Activated gamma-delta T cell treated with anti-CD3 and anti-CD28 coated beads, Interleukin-2, amount 50 U/mL, for 16 hours (primary cell): ENCODE results near the gene NEGR1.

Experiments used
- DNase-seq: peaks from one replicate; pipeline ENCODE4 v3.0.0-alpha.2; 2020; ENCODE audit warnings: low read depth

Gene NEGR1

DNA sequence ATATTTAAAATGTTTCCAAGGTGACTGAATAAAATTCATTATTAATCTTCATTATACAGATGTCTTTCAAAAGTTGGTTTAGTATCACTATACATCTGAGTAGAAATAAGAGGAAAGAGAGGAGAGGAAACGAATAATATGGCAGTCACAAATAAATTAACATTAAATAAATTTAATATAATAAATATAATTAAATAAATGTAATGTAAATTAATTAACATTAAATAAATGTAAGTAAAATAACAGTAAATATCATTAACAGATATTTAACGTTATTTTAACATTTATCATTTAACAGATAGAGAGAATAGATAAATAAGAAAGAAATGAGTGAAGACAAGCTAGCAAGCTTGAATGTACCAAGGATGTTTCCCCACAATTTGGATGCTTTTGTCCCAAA lies 592.7 kb downstream of the NEGR1 start:
- no peak for DNase-seq

DNA sequence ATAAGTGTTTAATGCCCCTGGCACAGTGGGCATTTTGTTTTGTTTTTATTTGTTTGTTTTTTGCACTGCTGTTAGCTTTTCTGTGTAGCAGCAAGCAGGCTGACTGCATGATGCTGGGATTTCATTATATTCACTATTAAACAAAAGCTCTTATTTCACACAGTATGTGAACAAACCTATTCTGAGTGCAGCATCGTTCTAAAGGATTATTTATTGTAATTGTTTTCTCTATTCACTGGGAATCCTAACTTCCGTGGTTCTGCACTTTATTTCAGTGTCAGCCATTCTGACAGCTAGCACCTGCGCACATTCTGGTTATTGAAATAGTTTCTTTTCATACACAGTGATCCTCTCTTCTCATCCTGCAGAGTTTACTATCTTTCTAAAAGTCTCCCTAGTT lies 595.0 kb downstream of the NEGR1 start:
- DNase-seq, result no peak

DNA sequence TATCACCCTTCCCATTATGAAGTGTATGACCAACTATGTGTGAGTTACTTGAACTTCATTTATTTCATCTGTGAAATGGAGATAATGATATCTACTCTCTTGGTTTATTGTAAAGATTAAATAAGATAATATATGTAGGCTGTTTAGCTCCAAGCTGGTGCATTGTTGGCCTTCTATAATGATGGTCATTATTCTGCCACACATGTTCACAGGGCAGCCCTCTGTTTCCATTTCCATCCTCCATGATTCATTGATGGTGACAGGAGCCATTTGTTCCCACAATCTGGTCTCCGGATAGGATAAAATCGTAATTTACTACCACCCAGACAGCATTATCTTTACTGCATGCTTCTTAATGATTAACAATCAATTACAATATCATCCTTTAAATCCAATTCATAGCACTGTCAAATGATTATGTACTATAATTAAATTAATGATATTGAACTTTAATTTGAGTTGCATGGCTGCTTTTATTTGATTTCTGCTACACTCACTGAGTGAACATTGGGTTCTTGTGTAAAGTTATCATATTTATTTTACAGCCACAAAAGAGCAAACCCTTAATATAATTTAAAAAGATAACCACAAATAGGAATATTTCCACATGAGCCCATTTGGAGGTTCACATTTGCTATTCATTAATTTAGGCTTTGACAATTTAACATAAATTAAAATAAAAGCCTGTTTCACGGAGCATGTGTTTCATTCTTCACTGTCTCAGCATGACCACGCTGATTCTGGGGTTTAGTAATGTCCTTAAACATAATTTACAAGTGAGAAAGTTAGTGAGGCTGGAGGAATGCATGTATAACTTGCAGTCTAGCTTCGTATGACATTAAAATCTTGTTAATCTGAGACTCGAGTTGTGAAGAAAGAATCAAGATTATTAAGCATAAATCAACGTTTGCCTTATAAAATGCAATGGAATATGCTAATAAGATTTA lies 605.1 kb downstream of the NEGR1 start:
- DNase-seq, result no peak

DNA sequence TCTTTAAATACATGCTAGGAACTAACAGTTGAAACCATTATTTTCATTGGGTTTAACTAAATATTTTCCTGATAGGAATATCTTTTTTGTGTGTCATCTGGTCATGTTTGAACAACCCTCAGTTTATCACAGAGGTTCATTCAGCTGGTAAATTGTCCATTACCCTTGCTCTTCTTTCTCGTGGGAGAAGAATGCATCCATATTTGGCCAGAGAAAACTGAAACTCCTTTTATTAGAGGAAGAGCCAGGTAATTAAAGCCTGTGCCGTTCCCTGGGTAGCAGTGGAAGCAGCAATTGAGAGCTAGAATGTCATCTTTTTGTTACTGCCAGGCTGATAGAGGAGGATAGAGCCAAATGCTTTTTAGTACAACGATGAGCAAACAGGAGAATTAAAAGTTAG lies 614.3 kb downstream of the NEGR1 start:
- DNase-seq, result no peak

DNA sequence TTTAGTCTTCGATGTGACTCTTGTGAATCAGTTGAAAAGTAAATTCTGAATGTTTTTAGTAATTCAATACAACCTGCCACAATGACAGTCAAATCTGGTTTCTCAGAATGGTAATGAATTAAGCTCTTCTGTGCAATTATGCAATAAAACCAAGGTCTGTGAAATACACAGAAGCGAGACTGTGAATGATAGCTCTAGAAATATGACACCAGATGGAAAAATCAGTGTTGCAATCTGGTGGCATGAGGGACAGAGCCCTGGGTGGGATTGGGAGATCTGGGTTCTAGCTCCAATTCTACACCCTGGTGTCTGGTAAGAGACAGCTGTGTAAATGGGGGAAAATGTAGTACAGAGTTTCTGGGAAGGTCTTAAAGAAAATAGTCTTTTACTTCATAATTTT lies 615.1 kb downstream of the NEGR1 start:
- no peak for DNase-seq

DNA sequence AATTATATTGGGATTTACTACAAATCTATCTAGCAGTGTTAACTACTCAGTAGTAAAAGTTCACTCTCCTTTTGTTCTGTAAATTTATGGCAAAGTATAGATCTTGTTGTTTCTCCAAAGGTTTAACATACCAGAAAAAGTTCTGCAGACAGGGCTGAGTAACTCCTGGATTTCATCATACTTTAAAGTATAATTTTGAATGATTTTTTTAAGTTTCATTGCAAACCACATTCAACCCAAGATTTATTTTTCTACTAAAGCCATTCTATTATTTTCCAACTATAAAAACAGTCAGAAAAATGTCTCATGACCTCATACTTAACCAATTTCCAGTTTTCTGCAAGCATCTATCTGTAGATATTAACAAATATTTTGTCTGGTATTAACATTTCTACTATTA lies 615.7 kb downstream of the NEGR1 start:
- no peak for DNase-seq

DNA sequence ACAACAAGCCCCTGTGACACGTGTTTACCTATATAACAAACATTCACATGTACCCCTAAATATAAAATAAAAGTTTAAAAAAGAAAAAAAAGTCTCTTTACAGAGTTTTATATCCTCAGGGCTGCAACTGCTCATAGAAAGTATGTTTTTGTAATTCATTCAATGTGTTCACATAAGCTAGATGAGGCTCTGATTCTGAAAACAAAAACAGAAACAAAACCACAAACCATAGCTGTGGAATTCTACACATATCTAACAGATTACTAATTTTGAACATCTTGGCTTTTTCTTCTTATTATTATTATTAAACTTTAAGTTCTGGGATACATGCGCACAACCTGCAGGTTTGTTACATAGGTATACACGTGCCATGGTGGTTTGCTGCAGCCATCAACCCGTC lies 621.9 kb downstream of the NEGR1 start:
- DNase-seq, result no peak

DNA sequence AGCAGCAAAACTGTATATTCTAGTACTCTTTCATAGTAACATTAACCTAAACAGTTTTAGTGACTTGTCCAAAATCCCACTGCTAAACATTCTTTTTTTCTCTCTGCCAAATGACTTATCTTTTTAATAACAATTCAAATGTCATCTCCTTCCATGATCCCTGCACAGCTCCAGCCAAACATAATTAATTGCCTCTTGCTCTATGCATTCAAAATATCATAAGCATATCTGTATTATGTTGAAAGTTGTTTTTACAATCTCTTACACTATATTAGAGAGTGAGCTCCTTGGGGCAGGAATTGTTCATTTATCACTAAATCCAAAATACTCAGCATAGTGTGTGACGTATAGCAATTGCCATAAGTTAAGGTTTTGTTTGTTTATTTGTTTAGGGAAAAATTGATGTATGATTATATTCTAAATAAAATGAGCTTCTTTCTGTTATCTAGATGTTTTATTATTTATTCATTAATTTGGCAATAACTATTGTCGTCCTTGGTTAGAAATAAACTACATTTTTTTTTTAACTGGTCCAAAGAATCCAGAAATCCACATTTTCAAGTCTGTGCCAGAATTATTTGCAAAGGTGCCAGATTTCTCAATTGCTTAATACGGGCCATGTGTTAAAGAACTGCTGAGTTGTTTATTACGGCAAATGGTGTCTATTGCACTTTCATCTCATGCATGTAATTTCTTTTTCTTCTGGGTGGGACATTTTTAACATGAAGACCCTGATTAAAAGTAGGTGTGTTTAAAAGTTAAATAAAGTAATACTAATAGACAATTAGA lies 624.3 kb downstream of the NEGR1 start:
- no peak for DNase-seq

DNA sequence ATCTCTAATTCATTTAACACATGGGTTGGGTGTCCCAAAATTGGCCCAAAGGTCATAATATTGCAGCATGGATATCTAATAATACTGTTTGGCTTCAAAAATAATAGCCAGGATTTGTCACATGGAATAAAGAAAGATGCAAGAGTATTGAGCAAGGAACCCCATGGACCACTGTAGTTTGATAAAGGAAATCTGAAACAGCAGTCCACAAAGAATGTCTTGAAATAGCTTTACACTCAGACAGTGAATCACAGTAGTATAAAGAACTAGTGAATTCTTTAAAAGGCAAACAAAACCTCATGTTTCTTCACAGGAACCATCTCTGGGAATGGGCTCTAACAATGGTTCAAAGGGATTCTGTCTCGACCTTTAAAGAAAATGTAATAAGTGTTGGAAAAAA lies 625.4 kb downstream of the NEGR1 start:
- DNase-seq, result no peak

DNA sequence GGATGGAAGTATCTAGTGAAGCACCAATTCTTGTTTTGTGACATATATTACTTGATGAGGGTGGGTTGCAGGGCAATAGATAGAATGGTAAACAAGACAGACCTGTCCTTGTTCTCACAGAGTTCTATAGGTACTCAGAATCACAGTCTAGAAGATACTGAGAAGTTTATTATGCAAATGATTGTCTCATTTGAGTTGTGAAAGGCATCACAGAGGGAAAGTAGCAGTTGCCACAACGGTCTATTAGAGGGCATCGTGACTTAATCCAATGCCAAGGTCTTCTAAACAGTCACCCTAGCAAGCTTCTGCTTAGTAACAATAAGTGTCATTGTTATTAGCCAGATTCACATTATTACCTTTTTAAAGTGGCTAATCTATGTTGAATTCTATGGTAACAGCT lies 626.7 kb downstream of the NEGR1 start:
- no peak for DNase-seq

DNA sequence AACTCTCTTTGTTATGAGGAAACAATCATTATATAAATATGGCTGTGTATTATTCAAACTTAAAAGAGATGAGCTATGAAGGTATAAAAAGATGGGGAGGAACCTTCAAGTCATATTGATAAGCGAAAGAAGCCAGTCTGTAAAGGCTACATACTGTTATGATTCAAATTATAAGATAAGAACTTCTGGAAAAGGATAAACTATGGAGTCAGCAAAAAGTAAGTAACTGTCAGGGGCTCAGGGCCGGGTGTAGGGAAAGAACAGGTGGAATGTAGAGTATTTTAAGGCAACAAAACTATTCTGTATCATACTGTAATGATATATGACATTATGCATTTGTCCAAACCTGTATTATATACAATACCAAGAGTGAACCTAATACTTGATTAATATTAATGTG lies 628.4 kb downstream of the NEGR1 start:
- no peak for DNase-seq

DNA sequence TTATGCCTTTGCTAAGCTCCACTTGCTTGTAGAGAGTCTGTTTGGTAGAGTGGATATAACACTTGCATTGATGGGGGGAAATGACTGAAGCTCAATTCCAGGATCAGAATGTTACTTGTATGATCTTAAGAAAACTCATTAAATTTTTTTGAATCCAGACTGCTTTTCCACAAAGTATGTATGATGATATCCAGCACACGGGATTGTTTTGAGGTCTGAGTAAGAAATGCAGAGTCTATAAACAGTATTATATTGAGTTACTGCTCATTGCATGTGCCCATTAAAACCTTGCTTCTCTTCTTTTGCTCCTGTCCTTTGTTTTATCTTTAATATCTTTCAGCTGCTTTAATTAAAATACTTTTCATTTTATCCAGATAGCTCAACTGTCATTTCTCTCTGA lies 631.1 kb downstream of the NEGR1 start:
- DNase-seq, result no peak

DNA sequence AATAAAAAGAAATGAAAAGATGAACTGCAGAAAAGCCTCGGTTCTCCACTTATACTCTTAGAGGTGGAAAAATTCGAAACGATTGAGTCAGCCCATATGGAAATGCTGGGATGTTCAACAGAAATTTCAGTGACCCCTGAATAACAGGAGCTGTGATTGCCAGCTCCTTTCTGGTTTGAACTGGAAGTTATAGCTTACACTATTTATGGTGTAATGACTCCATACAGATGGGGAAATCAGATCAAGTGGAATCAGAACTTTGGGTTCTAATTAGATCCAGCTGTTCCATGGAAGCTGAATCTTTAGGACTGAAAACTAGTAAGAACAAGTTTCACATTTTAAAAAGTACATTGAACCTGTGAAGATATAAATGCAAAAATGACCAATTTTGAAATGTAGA lies 632.2 kb downstream of the NEGR1 start:
- no peak for DNase-seq

DNA sequence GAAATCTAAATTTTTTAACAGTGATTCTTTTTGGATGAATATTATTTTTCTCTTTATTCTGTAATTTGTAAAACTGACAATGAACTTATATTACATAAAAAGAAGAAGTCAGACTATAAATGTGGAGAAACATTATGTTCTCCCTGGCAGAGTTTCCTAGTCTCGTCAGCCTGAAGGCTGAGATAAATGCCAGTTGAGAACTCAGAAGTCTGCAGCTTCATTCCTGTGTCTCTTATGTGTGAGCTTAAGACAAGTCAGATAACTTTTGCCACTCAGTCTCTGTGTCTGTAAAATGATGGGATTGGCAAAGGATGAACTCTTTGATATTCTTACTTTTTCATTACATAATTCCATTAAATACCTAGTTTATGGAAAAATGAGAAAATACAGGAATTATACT lies 632.7 kb downstream of the NEGR1 start:
- DNase-seq, result no peak

DNA sequence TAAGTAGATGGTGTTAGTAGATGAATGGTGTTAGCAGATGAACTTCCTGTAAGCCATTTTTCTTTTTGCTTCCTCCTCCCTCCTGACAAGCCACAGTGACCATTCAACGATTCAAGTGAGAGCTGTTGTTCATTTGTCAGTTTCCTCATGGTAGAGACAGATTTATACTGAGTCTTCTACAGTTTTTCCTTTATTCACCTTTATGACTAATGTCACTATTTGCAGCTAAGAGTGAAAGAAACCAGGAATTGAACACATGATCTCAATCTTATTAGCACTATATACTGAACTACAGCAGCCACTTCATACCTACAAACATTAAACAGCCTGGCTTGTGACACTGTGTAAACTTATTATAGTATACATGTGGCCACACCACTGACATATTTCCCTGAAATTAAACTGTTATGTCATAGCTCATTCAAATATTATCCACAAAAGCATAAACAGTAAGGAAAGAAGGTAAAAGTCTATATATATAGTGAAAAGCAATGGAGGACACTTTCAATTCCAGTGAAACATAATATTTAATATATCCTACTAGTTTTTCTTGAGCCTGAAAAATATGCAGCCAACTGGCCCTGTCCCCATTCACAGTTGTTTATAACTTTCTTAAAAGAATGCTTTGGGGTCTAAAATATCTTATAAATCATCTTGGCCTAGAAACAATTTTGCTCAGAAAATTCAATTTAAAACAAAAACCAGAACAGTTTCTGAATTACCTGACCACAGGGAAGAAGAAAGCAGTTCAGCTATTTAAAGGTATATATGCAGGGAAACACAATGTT lies 634.6 kb downstream of the NEGR1 start:
- DNase-seq, result no peak

DNA sequence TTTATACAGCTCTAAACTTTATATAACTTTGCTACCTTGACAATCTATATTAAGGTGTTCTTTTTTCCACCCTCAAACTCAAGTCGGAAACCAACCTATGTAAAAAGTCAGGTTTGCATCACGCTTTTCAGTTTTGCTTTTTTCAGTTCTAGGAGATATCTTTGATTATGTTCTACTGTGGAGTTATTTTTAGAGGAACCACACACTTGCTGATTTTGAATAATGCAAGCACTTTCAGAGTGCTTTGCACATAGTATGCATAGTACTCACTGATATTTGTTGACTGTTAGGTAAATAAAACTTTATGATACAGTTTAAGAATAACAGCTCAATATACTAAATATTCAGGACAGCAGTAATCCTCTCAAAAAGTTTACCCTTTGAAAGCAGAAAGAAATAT lies 637.3 kb downstream of the NEGR1 start:
- DNase-seq, result no peak

DNA sequence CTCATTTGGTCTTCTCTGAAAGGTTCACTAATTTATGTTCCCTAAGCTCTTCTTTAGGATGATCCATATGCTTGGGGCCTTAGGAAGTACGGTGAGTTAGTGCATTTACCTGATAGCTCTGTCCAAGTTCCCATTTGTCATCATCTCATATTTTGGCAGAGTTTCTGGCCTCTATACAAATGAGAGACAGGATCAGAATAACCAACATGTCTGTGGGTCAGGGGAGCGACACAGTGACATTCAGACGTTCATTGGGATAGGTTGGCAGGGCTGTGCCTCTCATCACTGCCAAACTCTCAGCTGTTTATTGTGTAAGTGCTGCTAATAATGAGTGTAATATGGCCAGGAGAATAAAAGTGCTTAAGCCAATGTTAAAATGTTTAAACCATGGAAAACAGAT lies 640.4 kb downstream of the NEGR1 start:
- no peak for DNase-seq

DNA sequence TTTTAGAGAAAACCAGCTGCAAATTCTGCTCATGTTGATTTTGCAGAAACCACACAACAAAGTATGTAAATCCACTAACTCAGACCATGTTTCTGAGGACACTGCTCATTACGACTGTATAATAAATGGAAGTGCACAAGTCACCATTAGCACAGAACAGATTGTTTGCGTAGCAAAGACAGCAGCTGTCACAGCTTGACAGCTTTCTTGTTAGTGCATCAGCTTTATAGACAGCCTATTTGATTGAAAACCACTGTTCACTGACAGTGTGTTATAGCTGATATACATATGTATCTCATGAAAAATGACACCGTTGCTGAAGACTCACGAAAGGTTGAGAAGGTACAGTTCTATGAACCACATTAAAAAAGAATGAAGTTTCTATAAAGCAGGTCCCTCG lies 641.3 kb downstream of the NEGR1 start:
- no peak for DNase-seq

DNA sequence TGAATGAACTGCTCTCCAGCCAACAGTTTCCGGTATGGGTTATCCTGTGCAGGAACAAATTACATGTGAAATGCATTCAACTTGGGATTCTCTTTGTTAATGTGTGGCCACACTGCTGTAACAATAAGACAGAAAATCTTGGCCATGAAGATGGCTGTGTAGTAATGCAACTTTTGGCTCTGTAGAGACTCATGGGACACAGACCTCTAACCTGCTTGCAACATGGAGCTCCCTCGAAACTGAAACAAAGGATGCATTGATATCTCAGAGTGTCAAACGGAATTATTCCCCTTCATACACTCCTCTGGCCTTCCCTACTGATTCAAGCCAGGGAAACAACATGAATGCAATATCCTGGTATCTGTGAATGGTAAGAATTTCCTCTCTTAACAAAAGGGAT lies 642.2 kb downstream of the NEGR1 start:
- no peak for DNase-seq

DNA sequence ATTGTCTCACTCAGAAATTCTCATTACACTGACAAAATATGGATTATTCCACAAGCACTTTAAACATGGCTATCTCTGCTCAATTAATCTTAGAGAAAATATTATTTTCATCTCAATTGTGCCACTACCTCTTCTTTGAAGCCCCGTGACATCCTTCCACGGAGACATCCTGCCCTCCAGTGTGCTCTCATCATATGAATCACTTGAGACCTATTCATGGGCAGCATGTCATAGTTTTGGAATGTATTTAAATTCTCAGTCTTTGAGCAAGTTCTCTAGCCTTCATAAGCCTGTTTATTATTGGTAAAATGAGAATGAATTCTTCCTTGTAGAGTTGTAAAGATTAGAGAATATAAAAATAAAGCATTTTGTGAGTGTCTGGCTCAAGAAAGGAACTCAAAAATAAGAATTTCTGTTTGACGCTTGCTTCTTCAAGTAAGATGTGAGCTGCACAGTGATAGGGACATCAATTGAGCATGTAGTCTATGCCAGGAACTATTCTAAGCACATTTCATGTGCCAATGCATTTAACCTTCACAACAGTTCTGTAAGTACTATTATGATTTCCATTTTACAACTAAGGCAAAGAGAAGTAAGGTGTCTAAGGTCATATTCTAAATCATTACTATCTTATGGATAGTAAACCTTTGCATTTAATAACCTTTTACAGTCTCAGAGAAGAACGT lies 644.1 kb downstream of the NEGR1 start:
- DNase-seq, result no peak

DNA sequence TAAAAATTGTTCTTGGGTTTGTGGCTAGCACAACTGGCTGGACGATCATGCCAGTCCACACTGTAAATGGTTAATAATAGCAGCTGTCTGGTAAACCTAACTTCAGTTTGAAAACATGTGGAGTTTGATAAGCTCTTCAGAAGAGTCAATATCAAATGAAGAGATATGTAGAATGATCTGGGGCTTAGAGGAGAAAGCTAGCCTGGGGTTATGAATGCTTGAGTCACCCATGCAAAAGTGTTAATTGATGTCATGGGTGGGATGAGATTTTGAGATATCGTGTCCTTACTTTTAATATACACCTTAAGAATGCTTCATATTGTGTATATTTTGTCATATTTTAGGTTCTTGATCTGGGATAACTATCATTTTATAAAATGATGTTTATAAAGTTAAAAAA lies 646.8 kb downstream of the NEGR1 start:
- DNase-seq, result no peak

DNA sequence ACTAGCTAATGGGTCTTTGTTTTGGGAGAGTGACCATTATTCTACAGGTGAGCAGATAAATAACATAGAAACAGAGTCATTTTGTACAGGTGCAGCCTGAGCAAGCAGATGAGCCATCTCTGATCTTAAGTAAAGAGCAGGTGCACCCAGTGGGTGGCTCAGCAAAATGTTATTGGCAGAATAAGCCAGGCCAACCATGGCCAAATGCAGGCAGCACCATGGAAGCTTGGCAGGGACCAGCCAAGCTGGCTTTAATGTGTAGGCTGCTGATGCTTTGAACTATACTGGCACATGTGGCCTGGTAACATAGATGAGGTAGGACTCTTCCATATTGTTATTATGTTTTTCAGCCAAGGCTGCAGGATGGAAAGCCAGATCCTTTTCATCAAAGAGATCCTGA lies 648.2 kb downstream of the NEGR1 start:
- DNase-seq, result no peak
